PC-9 (cell line): Measurements from ENCODE around the gene ZNF331. TPM values are rescaled to one million over a fixed set of nuclear protein-coding genes. Genes with fewer than 3 reads are reported as not detected.

ENCODE experiments used
- BruUV-seq: library from RNA; stranded (reverse); fragments of 400-500 nt; replicated peaks from 2 replicates; lab custom pipeline; 2021; lab: Mats Ljungman, UMichigan
- CTCF ChIA-PET: fragments of 300-600 bp; sonication (Branson Sonifier 250); formaldehyde crosslinking; loops from one replicate; lab custom pipeline; 2022; ENCODE audit warnings: antibody characterized with exemption; lab: Charles Lee
- POLR2A ChIA-PET: fragments of 300-600 bp; sonication (Branson Sonifier 250); formaldehyde crosslinking; loops from one replicate; lab custom pipeline; 2022; ENCODE audit warnings: antibody characterized with exemption; ENCODE audit not compliant: unreplicated experiment; lab: Charles Lee
- DNase-seq, 2 experiments: peaks; one replicate each; pipeline versions ENCODE4 v3.0.0 to v3.0.0-alpha.2; 2015 to 2022; ENCODE audit warnings: mixed read lengths in 1 of 2
- H2AFZ ChIP-seq: fragments of 200-600 bp; sonication (generic); 2 replicates; pipeline ENCODE4 v1.8.1; 2017; ENCODE audit warnings: antibody characterized with exemption
- H3F3A ChIP-seq: fragments of 200-600 bp; sonication (generic); 2 replicates; pipeline ENCODE4 v1.8.1; 2017; ENCODE audit warnings: antibody characterized with exemption, mild to moderate bottlenecking, low read depth; ENCODE audit not compliant: insufficient read depth
- H3K27ac ChIP-seq: fragments of 200-600 bp; sonication (generic); 2 replicates; pipeline ENCODE4 v1.6.1; 2016; ENCODE audit warnings: mixed run types
- H3K27me3 ChIP-seq: fragments of 200-600 bp; sonication (generic); 2 replicates; pipeline ENCODE4 v1.6.1; 2016; ENCODE audit warnings: low read depth, mixed run types; ENCODE audit not compliant: insufficient read depth
- H3K36me3 ChIP-seq: fragments of 200-600 bp; sonication (generic); 2 replicates; pipeline ENCODE4 v1.6.1; 2016; ENCODE audit warnings: low read depth, mixed run types
- H3K4me1 ChIP-seq: fragments of 200-600 bp; sonication (generic); replicated peaks from 2 replicates; pipeline ENCODE4 v1.6.1; 2016; ENCODE audit warnings: mixed run types; ENCODE audit not compliant: insufficient read depth
- H3K4me2 ChIP-seq: fragments of 200-600 bp; sonication (generic); 2 replicates; pipeline ENCODE4 v1.6.1; 2017; ENCODE audit warnings: mixed run types
- H3K4me3 ChIP-seq: fragments of 200-600 bp; sonication (generic); 2 replicates; pipeline ENCODE4 v1.6.1; 2016; ENCODE audit warnings: mixed run types
- H3K79me2 ChIP-seq: fragments of 200-600 bp; sonication (generic); 2 replicates; pipeline ENCODE4 v1.6.1; 2017; ENCODE audit warnings: low read depth, mixed run types
- H3K9me2 ChIP-seq: fragments of 200-600 bp; sonication (generic); 2 replicates; pipeline ENCODE4 v1.8.1; 2017; ENCODE audit warnings: mild to moderate bottlenecking; ENCODE audit not compliant: insufficient read depth
- H3K9me3 ChIP-seq: fragments of 200-600 bp; sonication (generic); 2 replicates; pipeline ENCODE4 v1.8.1; 2016; ENCODE audit warnings: low read depth; ENCODE audit not compliant: insufficient read depth
- H4K20me1 ChIP-seq: fragments of 200-600 bp; sonication (generic); 2 replicates; pipeline ENCODE4 v1.8.1; 2017; ENCODE audit not compliant: insufficient read depth
- CTCF ChIP-seq: fragments of 200-600 bp; sonication (generic); conservative IDR thresholded peaks from 2 replicates; pipeline ENCODE4 v1.6.1; 2017; ENCODE audit warnings: mixed run types, antibody characterized with exemption, mild to moderate bottlenecking, moderate library complexity
- EZH2 ChIP-seq: fragments of 200-600 bp; sonication (generic); IDR thresholded peaks from 2 replicates; pipeline ENCODE4 v1.8.0; 2017; ENCODE audit warnings: antibody characterized with exemption, low read depth
- intact Hi-C: fragments of 100-400 bp; cut with micrococcal nuclease; formaldehyde crosslinking; loops from one replicate; pipeline ENCODE4 v1.10.0; 2022; ENCODE audit not compliant: unreplicated experiment
- total RNA-seq: library from RNA; stranded (reverse); gene quantifications from 2 replicates; pipeline ENCODE4 v1.2.3, GENCODE V29; 2021

ZNF331 gene
- total RNA-seq, 1 experiment from 2014 or later: 39.2 TPM

DNA sequence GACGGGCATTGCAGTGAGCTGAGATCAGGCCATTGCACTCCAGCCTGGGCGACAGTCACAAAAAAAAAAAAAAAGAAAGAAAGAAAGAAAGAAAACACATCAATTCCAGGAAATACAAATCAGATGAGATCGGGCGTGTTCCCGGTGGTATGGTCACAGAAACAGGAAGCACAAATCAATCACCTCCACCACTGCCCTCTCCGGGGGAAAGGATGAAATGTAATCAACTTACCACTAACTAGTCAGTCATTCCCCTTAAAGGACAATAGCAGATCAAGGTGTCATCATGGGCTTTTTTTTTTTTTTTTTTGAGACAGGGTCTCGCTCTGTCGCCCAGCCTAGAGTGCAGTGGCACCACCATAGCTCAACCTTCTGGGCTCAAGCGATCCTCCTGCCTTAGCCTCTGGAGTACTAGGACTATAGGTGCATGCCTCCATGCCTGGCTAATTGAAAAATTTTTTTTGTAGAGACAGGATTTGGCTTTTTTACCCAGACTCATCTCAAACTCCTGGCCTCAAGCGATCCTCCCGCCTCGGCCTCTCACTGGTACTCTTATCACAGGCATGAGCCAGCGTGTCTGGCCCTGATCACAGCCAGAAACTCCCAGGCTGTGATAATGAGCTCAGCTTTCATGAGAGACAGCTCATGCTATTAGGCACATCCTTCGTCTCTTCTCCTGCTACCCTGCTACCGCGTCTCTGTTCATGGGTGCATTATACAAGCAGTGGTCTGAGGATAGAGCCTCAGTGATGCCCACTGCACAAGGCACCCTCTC lies 87.0 kb downstream of the ZNF331 start:
- ChIA-PET POLR2A (no interaction called here), CTCF (interaction anchor here (0.6 kb wide), 1 partner anchor 25 kb away, joined by 3 read pairs; no protein-coding TSS in a partner anchor)
- Histone ChIP-seq H4K20me1 (no peaks in the 10 kb centered on the region), H3K27me3 (no peaks in the 10 kb centered on the region), H3K9me2 (no peaks in the 10 kb centered on the region), H3K4me2 (no peak overlapping the region), H3K4me3 (no peak overlapping the region), H3K9me3 (no peaks in the 10 kb centered on the region), H3K79me2 (no peaks in the 10 kb centered on the region), H2AFZ (no peak overlapping the region), H3K4me1 (peaks cover 19% of the 10 kb centered on the region), H3K36me3 (no peaks in the 10 kb centered on the region), H3F3A (peaks cover 20% of the 10 kb centered on the region), H3K27ac (no peak overlapping the region)
- DNase-seq: no peak
- no TSS peak for BruUV-seq
- TF ChIP-seq CTCF (no peak), EZH2 (no peak)
- intact Hi-C loops: no loop called here

- H3K4me2 ChIP-seq: no peak overlapping the region
- no peaks in the 10 kb centered on the region for H3K9me2 ChIP-seq
- BruUV-seq: no TSS peak
- H3K27ac ChIP-seq: no peak overlapping the region
- H2AFZ ChIP-seq: no peak overlapping the region
- H4K20me1 ChIP-seq: no peaks in the 10 kb centered on the region
- no peaks in the 10 kb centered on the region for H3K27me3 ChIP-seq
- TF ChIP-seq EZH2 (no peak), CTCF (no peak)
- no peak overlapping the region for H3K4me3 ChIP-seq
- H3K9me3 ChIP-seq: no peaks in the 10 kb centered on the region
- no peak for DNase-seq
- intact Hi-C loops: no loop called here
- H3K36me3 ChIP-seq: no peaks in the 10 kb centered on the region
- no peaks in the 10 kb centered on the region for H3K79me2 ChIP-seq
- ChIA-PET CTCF (no interaction called here), POLR2A (no interaction called here)
- peaks cover 13% of the 10 kb centered on the region for H3F3A ChIP-seq
- H3K4me1 ChIP-seq: peaks cover 14% of the 10 kb centered on the region
Observed at GRCh38 chr19:53626486-53626885, 88.5 kb downstream of the ZNF331 start.

DNA sequence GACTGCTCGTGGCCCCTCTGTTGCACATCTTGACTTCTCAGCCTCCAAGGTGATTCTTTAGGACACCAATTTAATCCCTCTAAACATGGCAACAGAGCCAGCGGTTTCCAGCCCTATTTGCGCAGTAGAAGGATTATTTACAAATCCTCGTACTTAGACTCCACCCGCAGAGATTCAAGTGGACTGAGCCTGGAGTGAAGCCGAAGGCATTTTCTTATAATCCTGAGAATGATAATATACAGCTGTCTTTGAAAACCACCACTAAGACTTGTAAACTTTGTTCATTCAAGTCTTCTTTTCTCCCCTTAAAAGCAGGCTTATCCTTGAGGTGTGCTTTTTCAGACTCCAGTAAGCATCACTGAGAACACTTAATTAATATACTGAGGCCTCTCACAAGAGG lies 89.0 kb downstream of the ZNF331 start:
- Histone ChIP-seq H3K4me2 (no peak overlapping the region), H3K27me3 (no peaks in the 10 kb centered on the region), H3K9me3 (no peaks in the 10 kb centered on the region), H3F3A (peaks cover 8% of the 10 kb centered on the region), H3K27ac (no peak overlapping the region), H3K36me3 (no peaks in the 10 kb centered on the region), H3K9me2 (no peaks in the 10 kb centered on the region), H4K20me1 (no peaks in the 10 kb centered on the region), H3K79me2 (no peaks in the 10 kb centered on the region), H3K4me3 (no peak overlapping the region), H3K4me1 (peaks cover 9% of the 10 kb centered on the region), H2AFZ (no peak overlapping the region)
- CTCF ChIA-PET: no interaction called here
- no TSS peak for BruUV-seq
- TF ChIP-seq CTCF (no peak), EZH2 (no peak)
- POLR2A ChIA-PET: no interaction called here
- DNase-seq: no peak
- intact Hi-C loops: no loop called here

Other genes with a start within 250 kb of the ZNF331 start
- gene ZNF845, start 204.4 kb upstream of the ZNF331 start, total RNA-seq: 8.2 and 8.6 TPM in 2 replicates
- 19.7 and 21.8 TPM in 2 replicates for gene ZNF525, start 172.4 kb upstream of the ZNF331 start, total RNA-seq
- gene ZNF765, start 143.0 kb upstream of the ZNF331 start, total RNA-seq: 12.1 and 12.5 TPM in 2 replicates
- 15.6 and 16.4 TPM in 2 replicates for gene ZNF761, start 106.2 kb upstream of the ZNF331 start, total RNA-seq
- 6.1 and 6.3 TPM in 2 replicates for gene ZNF813, start 70.4 kb upstream of the ZNF331 start, total RNA-seq
- not detected in 2 replicates for gene DPRX, start 93.9 kb downstream of the ZNF331 start, total RNA-seq